ENCODE results near the gene TRAF5.

Gene TRAF5

GRCh38 chr1:211324992-211325775 is 1.4 kb upstream of the TRAF5 start:
- H3K27ac ChIP-seq (ENCODE audit: low read depth, low read length), result no peak overlapping the region
- no peaks in the 10 kb centered on the region for H4K20me1 ChIP-seq (ENCODE audit: low read depth, low read length)
- H3K9me2 ChIP-seq (replicated peaks; ENCODE audit: insufficient read depth, low read length), result no peaks in the 10 kb centered on the region
- no peak overlapping the region for H3K9ac ChIP-seq (ENCODE audit: low read length)
- H2AFZ ChIP-seq (ENCODE audit: low read depth, low read length, severe bottlenecking), result no peak overlapping the region
- no peaks in the 10 kb centered on the region for H3K9me3 ChIP-seq (ENCODE audit: insufficient read depth, low read length)
- H3K27me3 ChIP-seq (ENCODE audit: low read length), result no peaks in the 10 kb centered on the region
- no peaks in the 10 kb centered on the region for H3K36me3 ChIP-seq (ENCODE audit: low read length)
- no peak overlapping the region for H3K4me2 ChIP-seq (ENCODE audit: low read depth, low read length, poor library complexity, severe bottlenecking)
- H3K79me2 ChIP-seq (ENCODE audit: insufficient read depth, low read length), result peaks cover 10% of the 10 kb centered on the region
- H3F3A ChIP-seq (ENCODE audit: insufficient read depth), result peaks cover 8% of the 10 kb centered on the region; the same call in 1 of the 2 replicates
- H3K4me3 ChIP-seq (ENCODE audit: insufficient read depth, low read length, poor library complexity, severe bottlenecking), result no peak overlapping the region
- TF ChIP-seq CTCF (IDR thresholded peaks at IDR 0.05; ENCODE audit: insufficient read depth, low read length, poor library complexity, severe bottlenecking) (no peak), EZH2phosphoT487 (conservative IDR thresholded peaks at IDR 0.05; ENCODE audit: low read length) (no peak)

GRCh38 chr1:211326140-211326527 is 499 bp upstream of the TRAF5 start:
- H3K27me3 ChIP-seq (ENCODE audit: low read length), result no peaks in the 10 kb centered on the region
- H3K9me2 ChIP-seq (replicated peaks; ENCODE audit: insufficient read depth, low read length), result no peaks in the 10 kb centered on the region
- peak overlapping the region; percentile 77 for H3K4me2 ChIP-seq (ENCODE audit: low read depth, low read length, poor library complexity, severe bottlenecking)
- TF ChIP-seq CTCF (IDR thresholded peaks at IDR 0.05; ENCODE audit: insufficient read depth, low read length, poor library complexity, severe bottlenecking), result no peak
- TF ChIP-seq EZH2phosphoT487 (conservative IDR thresholded peaks at IDR 0.05; ENCODE audit: low read length), result no peak
- H2AFZ ChIP-seq (ENCODE audit: low read depth, low read length, severe bottlenecking), result peak overlapping the region; percentile 52
- peaks cover 19% of the 10 kb centered on the region for H3K79me2 ChIP-seq (ENCODE audit: insufficient read depth, low read length)
- no peak overlapping the region for H3K27ac ChIP-seq (ENCODE audit: low read depth, low read length)
- H3K36me3 ChIP-seq (ENCODE audit: low read length), result no peaks in the 10 kb centered on the region
- peaks cover 3% of the 10 kb centered on the region; the same call in 1 of the 2 replicates for H3F3A ChIP-seq (ENCODE audit: insufficient read depth)
- no peaks in the 10 kb centered on the region for H4K20me1 ChIP-seq (ENCODE audit: low read depth, low read length)
- H3K9me3 ChIP-seq (ENCODE audit: insufficient read depth, low read length), result no peaks in the 10 kb centered on the region
- peak overlapping the region; percentile 68; the same call in 1 of the 2 replicates for H3K9ac ChIP-seq (ENCODE audit: low read length)
- peak overlapping the region; percentile 40 for H3K4me3 ChIP-seq (ENCODE audit: insufficient read depth, low read length, poor library complexity, severe bottlenecking)

GRCh38 chr1:211327346-211327921 is 801 bp downstream of the TRAF5 start:
- Histone ChIP-seq H3K79me2 (ENCODE audit: insufficient read depth, low read length) (peaks cover 22% of the 10 kb centered on the region), H4K20me1 (ENCODE audit: low read depth, low read length) (no peaks in the 10 kb centered on the region), H2AFZ (ENCODE audit: low read depth, low read length, severe bottlenecking) (peak overlapping the region; percentile 62), H3K4me2 (ENCODE audit: low read depth, low read length, poor library complexity, severe bottlenecking) (peak overlapping the region; percentile 77), H3K27ac (ENCODE audit: low read depth, low read length) (peak overlapping the region; percentile 67), H3K9me3 (ENCODE audit: insufficient read depth, low read length) (no peaks in the 10 kb centered on the region), H3K36me3 (ENCODE audit: low read length) (no peaks in the 10 kb centered on the region), H3F3A (ENCODE audit: insufficient read depth) (no peaks in the 10 kb centered on the region; the same call in 1 of the 2 replicates), H3K9ac (ENCODE audit: low read length) (peak overlapping the region; percentile 68), H3K27me3 (ENCODE audit: low read length) (no peaks in the 10 kb centered on the region), H3K4me3 (ENCODE audit: insufficient read depth, low read length, poor library complexity, severe bottlenecking) (peak overlapping the region; percentile 67), H3K9me2 (replicated peaks; ENCODE audit: insufficient read depth, low read length) (no peaks in the 10 kb centered on the region)
- no peak for TF ChIP-seq CTCF (IDR thresholded peaks at IDR 0.05; ENCODE audit: insufficient read depth, low read length, poor library complexity, severe bottlenecking)
- TF ChIP-seq EZH2phosphoT487 (conservative IDR thresholded peaks at IDR 0.05; ENCODE audit: low read length), result no peak
